ENCODE data around the gene IHH. TPM values are rescaled to one million over a fixed set of nuclear protein-coding genes. Genes with fewer than 3 reads are reported as not detected.

IHH gene
- total and polyA plus RNA-seq, 2 of the 8 experiments (the other 6 are each of a cell fraction or from before 2014, with no cell fraction given), result 0.03 TPM; not detected in 1

DNA sequence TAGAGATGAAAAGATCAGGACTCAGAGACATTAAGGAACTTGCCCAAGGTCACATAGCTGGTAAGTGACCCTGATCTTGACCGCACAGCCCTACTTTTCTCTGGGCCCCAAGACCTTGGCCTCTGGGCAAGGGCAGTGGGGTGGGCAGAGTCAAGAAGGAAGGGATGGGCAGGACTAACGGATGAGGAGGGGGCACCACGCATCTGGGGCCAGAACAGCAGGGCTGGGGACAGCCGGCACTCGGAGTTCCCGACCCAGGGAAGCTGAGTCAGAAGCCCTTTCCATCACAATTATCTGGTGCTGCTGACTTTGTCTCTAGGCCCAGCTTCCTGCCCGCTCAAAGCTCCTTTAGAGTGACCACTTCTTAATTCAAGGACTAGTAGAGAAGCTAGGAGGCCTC lies 33.8 kb downstream of the IHH start (continued):
- TF ChIP-seq SAP30 (IDR thresholded peaks at IDR 0.05; ENCODE audit: insufficient read depth, insufficient replicate concordance, low read length), result no peak
- no peak for TF ChIP-seq JUN (IDR thresholded peaks at IDR 0.05; ENCODE audit: low read depth, low read length)
- TF ChIP-seq, protein P1, sequence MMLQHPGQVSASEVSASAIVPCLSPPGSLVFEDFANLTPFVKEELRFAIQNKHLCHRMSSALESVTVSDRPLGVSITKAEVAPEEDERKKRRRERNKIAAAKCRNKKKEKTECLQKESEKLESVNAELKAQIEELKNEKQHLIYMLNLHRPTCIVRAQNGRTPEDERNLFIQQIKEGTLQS (IDR thresholded peaks at IDR 0.05; ENCODE audit: insufficient read depth, low read depth, low read length), result no peak
- no peak for TF ChIP-seq FOSL1 (IDR thresholded peaks at IDR 0.05; ENCODE audit: insufficient read depth, low read depth, low read length)
- TF ChIP-seq, protein P2, sequence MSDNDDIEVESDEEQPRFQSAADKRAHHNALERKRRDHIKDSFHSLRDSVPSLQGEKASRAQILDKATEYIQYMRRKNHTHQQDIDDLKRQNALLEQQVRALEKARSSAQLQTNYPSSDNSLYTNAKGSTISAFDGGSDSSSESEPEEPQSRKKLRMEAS (IDR thresholded peaks at IDR 0.05), result no peak

Measured in H1 (cell line).